Measurements from ENCODE around the gene SORCS1. TPM values are rescaled to one million over a fixed set of nuclear protein-coding genes. Genes with fewer than 3 reads are reported as not detected.

The SORCS1 gene
- total and polyA plus RNA-seq, 2 of the 13 experiments (the other 11 are each of a cell fraction or from before 2014, with no cell fraction given), result not detected

GRCh38 chr10:106863549-106863948 lies 301.0 kb downstream of the SORCS1 start:
- TF ChIP-seq ZNF318 (CRISPR knock-in tag; IDR thresholded peaks at IDR 0.05), result no peak
- TF ChIP-seq FOSL1 (CRISPR knock-in tag; IDR thresholded peaks at IDR 0.05; ENCODE audit: borderline replicate concordance), result no peak
- no peak for TF ChIP-seq MTA1 (CRISPR knock-in tag; IDR thresholded peaks at IDR 0.05; ENCODE audit: borderline replicate concordance)
- TF ChIP-seq ZNF652 (CRISPR knock-in tag; IDR thresholded peaks at IDR 0.05; ENCODE audit: borderline replicate concordance, low read depth), result no peak
- no peak for TF ChIP-seq KLF6 (CRISPR knock-in tag; IDR thresholded peaks at IDR 0.05)
- TF ChIP-seq RBAK (CRISPR knock-in tag; IDR thresholded peaks at IDR 0.05), result no peak
- no peak for TF ChIP-seq ZSCAN29 (CRISPR knock-in tag; conservative IDR thresholded peaks at IDR 0.05)
- TF ChIP-seq ZNF792 (CRISPR knock-in tag; IDR thresholded peaks at IDR 0.05), result no peak
- no peak for TF ChIP-seq PHB2 (IDR thresholded peaks at IDR 0.05; ENCODE audit: partially characterized antibody)
- no peak for TF ChIP-seq NKX3-1 (CRISPR knock-in tag; IDR thresholded peaks at IDR 0.05)
- TF ChIP-seq ZMAT3 (CRISPR knock-in tag; conservative IDR thresholded peaks at IDR 0.05), result no peak
- TF ChIP-seq ISX (CRISPR knock-in tag; conservative IDR thresholded peaks at IDR 0.05), result no peak
- TF ChIP-seq ZNF841 (CRISPR knock-in tag; IDR thresholded peaks at IDR 0.05; ENCODE audit: borderline replicate concordance), result no peak
- no peak for TF ChIP-seq SOX5 (CRISPR knock-in tag; IDR thresholded peaks at IDR 0.05; ENCODE audit: borderline replicate concordance)
- no peak for TF ChIP-seq ZNF503 (CRISPR knock-in tag; IDR thresholded peaks at IDR 0.05)
- ATAC-seq (no peak), FAIRE-seq (no peak), DNase-seq (ENCODE audit: low spot score) (no peak)
- BruUV-seq (replicated peaks), result no TSS peak
- Histone ChIP-seq H2AFZ (ENCODE audit: low read length) (no peak overlapping the region), H3K9me3 (ENCODE audit: low read length) (peaks cover 57% of the 10 kb centered on the region), H3K4me3 (replicated peaks in 1 of 3; ENCODE audit: insufficient read depth in 1 of 3, low read depth in 2 of 3, low read length in 3 of 3) (no peak overlapping the region), H4K20me1 (ENCODE audit: insufficient read depth, low read length) (no peaks in the 10 kb centered on the region), H3K36me3 (replicated peaks in 1 of 2; ENCODE audit: control insufficient read depth in 1 of 2, insufficient read depth in 2 of 2, low read length in 2 of 2) (no peaks in the 10 kb centered on the region), H3K4me1 (ENCODE audit: insufficient read depth, low read length) (no peaks in the 10 kb centered on the region), H3K79me2 (ENCODE audit: insufficient read depth, low read length) (no peaks in the 10 kb centered on the region), H3K27me3 (ENCODE audit: control insufficient read depth in 1 of 2, insufficient read depth in 2 of 2, low read length in 2 of 2) (no peaks in the 10 kb centered on the region), H3K4me2 (ENCODE audit: low read depth, low read length) (no peak overlapping the region), H3K27ac (ENCODE audit: extremely low read length, insufficient read depth, low read length) (no peak overlapping the region), H3K9ac (ENCODE audit: insufficient read depth, low read depth, low read length) (no peak overlapping the region)
- intact Hi-C loops (cut with micrococcal nuclease; ENCODE audit: unreplicated experiment) (no loop called here), in situ Hi-C loops (cut with HindIII; ENCODE audit: extremely low pct_ligation_motif_present, low pct_unique_long_range_greater_than_20kb) (no loop called here)
- 3% methylated on average over 2 of the region's 2 CpGs for whole genome bisulfite sequencing (ENCODE audit: low lambda C conversion rate)
- ChIA-PET CTCF (ENCODE audit: low intra/inter-chr PET ratio, low total read pairs) (no interaction called here), POLR2A (no interaction called here)

Measured in HepG2 (cell line).